Measurements from ENCODE around the gene TAF9B. TPM values are rescaled to one million over a fixed set of nuclear protein-coding genes. Genes with fewer than 3 reads are reported as not detected.

TAF9B gene
- total RNA-seq: 5.9 and 9.5 TPM in 2 replicates

GRCh38 chrX:78139160-78140123 is at the start of gene TAF9B:
TSS of gene TAF9B (minus strand) at chrX:78139650. CDS start at chrX:78139611, 39 bp downstream.

GRCh38 chrX:78103623-78104446 is 35.6 kb downstream of the TAF9B start, which contains the start of gene PGK1:
TSS of gene PGK1 (plus strand) at chrX:78104248. CDS start at chrX:78104341, 93 bp downstream.

Other genes starting within 250 kb of the TAF9B start
- 133 and 172 TPM in 2 replicates for gene MAGT1, start 244.2 kb downstream of the TAF9B start, total RNA-seq
- 181 and 363 TPM in 2 replicates for gene COX7B, start 240.2 kb downstream of the TAF9B start, total RNA-seq
- 16.3 and 17.8 TPM in 2 replicates for gene ATP7A, start 229.0 kb downstream of the TAF9B start, total RNA-seq
- gene PGAM4, start 170.0 kb downstream of the TAF9B start, total RNA-seq: 0.30 TPM in 1 of 2 replicates, not detected in the other
- 548 and 831 TPM in 2 replicates for gene PGK1, start 35.4 kb downstream of the TAF9B start, total RNA-seq
- gene CYSLTR1, start 188.0 kb upstream of the TAF9B start, total RNA-seq: not detected in 2 replicates